IPS-18a (cell line): Measurements from ENCODE around the gene HOXC5.
"Not testable (repeated sequence)": the region's sequence is repeated elsewhere in the genome, so short reads cannot be mapped to it uniquely, and the experiment has no call there.

ENCODE experiments used
- H3K27ac ChIP-seq: one replicate; pipeline ENCODE4 v1.5.1; 2013; ENCODE audit warnings: low read length
- H3K27me3 ChIP-seq: one replicate; pipeline ENCODE4 v1.6.1; 2013; ENCODE audit warnings: mild to moderate bottlenecking, low read length; ENCODE audit not compliant: control insufficient read depth, insufficient read depth
- H3K36me3 ChIP-seq: one replicate; pipeline ENCODE4 v1.6.1; 2013; ENCODE audit warnings: low read depth, low read length; ENCODE audit not compliant: control insufficient read depth
- H3K4me1 ChIP-seq: one replicate; pipeline ENCODE4 v1.6.1; 2013; ENCODE audit warnings: low read depth, low read length; ENCODE audit not compliant: control insufficient read depth
- H3K4me3 ChIP-seq: one replicate; pipeline ENCODE4 v1.5.1; 2013; ENCODE audit warnings: low read length
- H3K9ac ChIP-seq: one replicate; pipeline ENCODE4 v1.6.1; 2013; ENCODE audit warnings: mild to moderate bottlenecking, low read length, moderate library complexity
- H3K9me3 ChIP-seq: one replicate; pipeline ENCODE4 v1.6.1; 2013; ENCODE audit warnings: low read depth, low read length; ENCODE audit not compliant: control insufficient read depth

HOXC5 gene

GRCh38 chr12:54077843-54078242, 45.0 kb downstream of the HOXC5 start:
- not testable (repeated sequence) for H3K36me3 ChIP-seq, H3K4me3 ChIP-seq, H3K9ac ChIP-seq, H3K9me3 ChIP-seq, H3K27ac ChIP-seq
- Histone ChIP-seq H3K4me1 (peaks cover 12% of the 10 kb centered on the region), H3K27me3 (peaks cover 97% of the 10 kb centered on the region)

- peaks cover 12% of the 10 kb centered on the region for H3K4me1 ChIP-seq
- peaks cover 98% of the 10 kb centered on the region for H3K27me3 ChIP-seq
- not testable (repeated sequence) for H3K27ac ChIP-seq, H3K4me3 ChIP-seq, H3K36me3 ChIP-seq, H3K9me3 ChIP-seq, H3K9ac ChIP-seq
These were observed 46.3 kb downstream of the HOXC5 start for GRCh38 chr12:54079115-54079514.

GRCh38 chr12:54080008-54080924, 47.4 kb downstream of the HOXC5 start:
- not testable (repeated sequence) for H3K36me3 ChIP-seq, H3K9ac ChIP-seq, H3K27ac ChIP-seq, H3K9me3 ChIP-seq, H3K4me3 ChIP-seq
- H3K27me3 ChIP-seq, result peaks cover 99% of the 10 kb centered on the region
- H3K4me1 ChIP-seq, result peaks cover 12% of the 10 kb centered on the region

- not testable (repeated sequence) for H3K9ac ChIP-seq, H3K27ac ChIP-seq, H3K4me1 ChIP-seq, H3K4me3 ChIP-seq, H3K36me3 ChIP-seq, H3K9me3 ChIP-seq
- peaks cover 99% of the 10 kb centered on the region for H3K27me3 ChIP-seq
These were observed 48.2 kb downstream of the HOXC5 start for GRCh38 chr12:54081053-54081514.

GRCh38 chr12:54081581-54082396, 48.9 kb downstream of the HOXC5 start:
- H3K36me3 ChIP-seq, H3K4me3 ChIP-seq: not testable (repeated sequence)

GRCh38 chr12:54082397-54082892, 49.6 kb downstream of the HOXC5 start:
- no peak overlapping the region for H3K9ac ChIP-seq

More at GRCh38 chr12:54081581-54082396, 48.9 kb downstream of the HOXC5 start:
- H3K9me3 ChIP-seq, H3K27ac ChIP-seq, H3K9ac ChIP-seq, H3K4me1 ChIP-seq: not testable (repeated sequence)
- H3K27me3 ChIP-seq, result peaks cover 99% of the 10 kb centered on the region

More at GRCh38 chr12:54082397-54082892, 49.6 kb downstream of the HOXC5 start:
- no peaks in the 10 kb centered on the region for H3K9me3 ChIP-seq
- H3K4me3 ChIP-seq, result no peak overlapping the region
- H3K36me3 ChIP-seq, result no peaks in the 10 kb centered on the region
- peaks cover 99% of the 10 kb centered on the region for H3K27me3 ChIP-seq
- no peak overlapping the region for H3K27ac ChIP-seq
- no peaks in the 10 kb centered on the region for H3K4me1 ChIP-seq
